Psoas muscle (tissue), 8 donors: ENCODE results near the gene CD40. TPM values are rescaled to one million over a fixed set of nuclear protein-coding genes. Genes with fewer than 3 reads are reported as not detected.

Experiments
- ATAC-seq, 4 donors: fragments of 200-7000 bp; cut with Tn5 transposase; one replicate each; pipeline ENCODE4 v1.9.1; 2020; ENCODE audit warnings: moderate library complexity in 3 of 4, mild to moderate bottlenecking in 2 of 4
- DNase-seq, 2 donors: peaks; one replicate each; pipeline ENCODE4 v3.0.0-alpha.2; 2020
- H3K27ac ChIP-seq: fragments of 200-600 bp; one replicate; pipeline ENCODE4 v1.8.0; 2022
- H3K27me3 ChIP-seq, 3 donors: fragments of 200-600 bp in 1 of 3; one replicate each; pipeline versions ENCODE4 v1.6.1 to v1.8.0; 2013 to 2022; ENCODE audit warnings: low read length in 2 of 3, mild to moderate bottlenecking in 2 of 3, moderate library complexity in 1 of 3; ENCODE audit not compliant: insufficient read depth in 3 of 3
- H3K36me3 ChIP-seq, 2 donors: fragments of 200-600 bp in 1 of 2; one replicate each; pipeline versions ENCODE4 v1.6.1 to v1.8.0; 2013 to 2022; ENCODE audit warnings: low read depth in 1 of 2, mild to moderate bottlenecking in 1 of 2, moderate library complexity in 1 of 2; ENCODE audit not compliant: insufficient read depth in 1 of 2
- H3K4me1 ChIP-seq: fragments of 200-600 bp; one replicate; pipeline ENCODE4 v1.8.0; 2022
- H3K4me3 ChIP-seq: fragments of 200-600 bp; one replicate; pipeline ENCODE4 v1.8.0; 2022; ENCODE audit warnings: mild to moderate bottlenecking
- H3K9me3 ChIP-seq: fragments of 200-600 bp; one replicate; pipeline ENCODE4 v1.8.0; 2022
- WGBS, 3 donors: extraction: QIAGEN DNeasy Blood & Tissue Kit; methylation state at CpG; one replicate each; pipeline versions ENCODE4 v1.1.6 to v1.1.7; 2013; 5-methylcytosine and 5-hydroxymethylcytosine counted together
- intact Hi-C, 2 donors: fragments of 100-400 bp; cut with DNase I; formaldehyde crosslinking; loops; one replicate each; pipeline versions ENCODE4 v1.11.0 to v1.14.2; 2022
- polyA plus RNA-seq, 3 donors: library from polyadenylated mRNA; stranded (reverse); fragments of 200-250 nt; gene quantifications; one replicate each; pipeline ENCODE4 v1.2.3, GENCODE V29; 2013
- total RNA-seq, 4 donors: library from RNA; stranded (reverse); fragmentation: NEBNext Ultra II Directional in 2 of 4; extraction: Animal tissue kit (Norgen Biotek cat#: 25700) in 2 of 4; gene quantifications; one replicate each; pipeline versions ENCODE4 v1.2.1 to v1.2.4, GENCODE V29; 2021 to 2023
- TF ChIP-seq, protein P1 (sequence below): fragments of 200-600 bp; IDR thresholded peaks from one replicate; pipeline ENCODE4 v1.8.0; 2022; ENCODE audit warnings: antibody characterized with exemption
- donor health status: healthy with polysubstance abuse.
- donor health status: DM: no; HTN: no; CAD: no; lungs with moderate emphysema.
- donor health status: Bipolar disorder and iron deficiency.
- donor health status: healthy.
- donor health status: DM: yes; HTN: yes; CAD: no.
- donor health status: DM: no; HTN: no; CAD: no.
- donor health status: DM: no; HTN: no; CAD: no.
- donor health status: DM: yes; HTN: yes; CAD: no.

CD40 gene
- total and polyA plus RNA-seq, 7 donors = 5.0 to 13.8 (median 7.7) TPM

- WGBS, 3 donors = 65 to 73% (median 66%) methylated on average over 6 of the region's 6 CpGs
- DNase-seq = no peak
- Histone ChIP-seq H3K27ac (no peak overlapping the region), H3K4me1 (no peaks in the 10 kb centered on the region), H3K4me3 (no peak overlapping the region), H3K36me3 (no peaks in the 10 kb centered on the region), H3K27me3 (peaks cover 4 to 46% (median 4%) of the 10 kb centered on the region in 3 donors), H3K9me3 (no peaks in the 10 kb centered on the region)
- TF ChIP-seq, protein P1, sequence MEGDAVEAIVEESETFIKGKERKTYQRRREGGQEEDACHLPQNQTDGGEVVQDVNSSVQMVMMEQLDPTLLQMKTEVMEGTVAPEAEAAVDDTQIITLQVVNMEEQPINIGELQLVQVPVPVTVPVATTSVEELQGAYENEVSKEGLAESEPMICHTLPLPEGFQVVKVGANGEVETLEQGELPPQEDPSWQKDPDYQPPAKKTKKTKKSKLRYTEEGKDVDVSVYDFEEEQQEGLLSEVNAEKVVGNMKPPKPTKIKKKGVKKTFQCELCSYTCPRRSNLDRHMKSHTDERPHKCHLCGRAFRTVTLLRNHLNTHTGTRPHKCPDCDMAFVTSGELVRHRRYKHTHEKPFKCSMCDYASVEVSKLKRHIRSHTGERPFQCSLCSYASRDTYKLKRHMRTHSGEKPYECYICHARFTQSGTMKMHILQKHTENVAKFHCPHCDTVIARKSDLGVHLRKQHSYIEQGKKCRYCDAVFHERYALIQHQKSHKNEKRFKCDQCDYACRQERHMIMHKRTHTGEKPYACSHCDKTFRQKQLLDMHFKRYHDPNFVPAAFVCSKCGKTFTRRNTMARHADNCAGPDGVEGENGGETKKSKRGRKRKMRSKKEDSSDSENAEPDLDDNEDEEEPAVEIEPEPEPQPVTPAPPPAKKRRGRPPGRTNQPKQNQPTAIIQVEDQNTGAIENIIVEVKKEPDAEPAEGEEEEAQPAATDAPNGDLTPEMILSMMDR = no peak
- intact Hi-C loops = no loop called here
- ATAC-seq = no peak
These were observed 11.1 kb upstream of the CD40 start for GRCh38 chr20:46107061-46107460.

DNA sequence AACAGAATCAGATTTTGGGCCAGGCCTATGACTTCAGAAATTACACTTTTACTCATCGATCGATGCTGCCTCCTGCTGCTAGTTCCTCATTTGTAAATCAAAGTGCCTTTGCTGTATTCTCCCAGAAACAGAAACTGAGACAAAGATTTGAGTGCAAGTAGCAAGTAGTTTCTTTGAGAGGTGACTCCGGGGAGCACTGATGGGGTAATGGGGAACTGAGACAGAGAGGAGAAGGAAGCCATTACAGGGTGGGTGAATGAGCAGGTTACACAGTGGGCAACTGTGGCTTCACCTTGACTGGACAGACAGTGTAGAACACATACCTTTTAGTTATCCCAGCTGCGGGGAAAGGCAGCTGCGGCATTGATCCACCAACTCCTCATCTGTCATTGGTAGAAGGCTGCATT is 9.7 kb upstream of the CD40 start:
- Histone ChIP-seq H3K27ac (no peak overlapping the region), H3K4me1 (no peaks in the 10 kb centered on the region), H3K9me3 (no peaks in the 10 kb centered on the region), H3K4me3 (no peak overlapping the region), H3K36me3 (no peaks in the 10 kb centered on the region), H3K27me3 (peaks cover 4 to 34% (median 4%) of the 10 kb centered on the region in 3 donors)
- 74 to 83% (median 79%) methylated on average over 5 of the region's 5 CpGs for WGBS, 3 donors
- ATAC-seq (no peak), DNase-seq (no peak)
- TF ChIP-seq, protein P1 = no peak
- intact Hi-C loops = no loop called here

GRCh38 chr20:46108976-46109375 is 9.1 kb upstream of the CD40 start:
- intact Hi-C loops = no loop called here
- Histone ChIP-seq H3K27me3 (peaks cover 4 to 30% (median 4%) of the 10 kb centered on the region in 3 donors), H3K9me3 (no peaks in the 10 kb centered on the region), H3K27ac (no peak overlapping the region), H3K36me3 (no peaks in the 10 kb centered on the region), H3K4me1 (no peaks in the 10 kb centered on the region), H3K4me3 (no peak overlapping the region)
- ATAC-seq = no peak
- TF ChIP-seq, protein P1 = no peak
- WGBS, 3 donors = 77 to 84% (median 82%) methylated on average over 14 of the region's 14 CpGs
- no peak for DNase-seq

DNA sequence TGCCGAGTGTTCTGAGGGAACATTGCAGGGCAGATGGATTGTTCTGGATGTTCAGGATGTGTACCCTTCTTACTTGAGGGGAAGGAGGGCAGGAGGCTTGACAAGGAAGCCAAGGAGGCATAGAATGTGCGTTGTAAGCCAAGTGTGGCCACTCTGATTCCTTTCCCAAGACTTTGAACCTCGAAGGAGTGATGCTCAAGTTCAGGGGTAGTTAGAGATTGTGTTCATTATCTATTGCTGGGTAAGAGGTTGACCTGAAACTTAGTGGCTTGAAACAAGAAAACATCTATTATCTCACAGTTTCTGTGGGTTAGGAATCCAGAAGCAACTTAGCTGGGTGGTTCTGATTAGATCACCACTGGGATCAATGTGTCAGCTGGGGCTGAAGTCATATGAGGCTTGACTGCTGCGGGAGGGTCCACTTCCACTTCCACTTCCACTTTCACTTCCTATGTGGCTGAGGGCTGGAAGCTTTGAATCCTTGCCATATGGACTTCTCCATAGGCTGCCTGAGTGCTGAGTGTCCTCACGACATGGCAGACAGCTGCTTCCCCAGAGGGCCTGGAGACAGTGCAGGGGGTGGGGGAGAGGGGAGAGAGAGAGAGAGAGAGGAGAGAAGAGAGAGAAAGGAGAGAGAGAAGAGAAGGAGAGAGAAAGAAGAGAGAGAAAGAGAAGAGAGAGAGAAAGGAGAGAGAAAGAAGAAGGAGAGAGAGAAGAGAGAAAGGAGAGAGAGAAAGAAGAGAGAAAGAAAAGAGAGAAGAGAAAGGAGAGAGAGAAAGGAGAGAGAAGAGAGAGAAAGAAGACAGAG is 6.9 kb upstream of the CD40 start:
- H3K27me3 ChIP-seq = peaks cover 0 to 23% (median 1%) of the 10 kb centered on the region in 3 donors
- H3K27ac ChIP-seq = no peak overlapping the region
- no peaks in the 10 kb centered on the region for H3K36me3 ChIP-seq
- no peak for ATAC-seq
- intact Hi-C loops = no loop called here
- H3K9me3 ChIP-seq = no peaks in the 10 kb centered on the region
- 41 to 49% (median 46%) methylated on average over 5 of the region's 5 CpGs for WGBS, 3 donors
- no peak for DNase-seq
- TF ChIP-seq, protein P1 = no peak
- H3K4me3 ChIP-seq = no peak overlapping the region
- no peaks in the 10 kb centered on the region for H3K4me1 ChIP-seq

- H3K4me3 ChIP-seq = no peak overlapping the region
- no peaks in the 10 kb centered on the region for H3K9me3 ChIP-seq
- no peaks in the 10 kb centered on the region for H3K36me3 ChIP-seq
- intact Hi-C loops = no loop called here
- TF ChIP-seq, protein P1 = no peak
- peaks cover 0 to 19% (median 0%) of the 10 kb centered on the region in 3 donors for H3K27me3 ChIP-seq
- ATAC-seq = no peak
- no peak overlapping the region for H3K27ac ChIP-seq
- DNase-seq = no peak
- no peaks in the 10 kb centered on the region for H3K4me1 ChIP-seq
These were observed 6.3 kb upstream of the CD40 start for GRCh38 chr20:46111836-46112212.
